GM12891 (cell line): ENCODE measurements around the gene SDC3.

Experiments used
- POLR2A ChIP-seq: IDR thresholded peaks from 2 replicates; pipeline ENCODE4 v1.6.1; 2011; ENCODE audit warnings: low read depth, low read length, control low read depth
- POLR2AphosphoS5 ChIP-seq: IDR thresholded peaks from 2 replicates; pipeline ENCODE4 v1.6.1; 2011; ENCODE audit warnings: low read depth, low read length, control low read depth
- POU2F2 ChIP-seq: IDR thresholded peaks from 2 replicates; pipeline ENCODE4 v1.6.1; 2011; ENCODE audit warnings: low read depth, mild to moderate bottlenecking, control low read depth, low read length, moderate library complexity
- TAF1 ChIP-seq: IDR thresholded peaks from 2 replicates; pipeline ENCODE4 v1.6.1; 2011; ENCODE audit warnings: low read depth, low read length, control low read depth

DNA sequence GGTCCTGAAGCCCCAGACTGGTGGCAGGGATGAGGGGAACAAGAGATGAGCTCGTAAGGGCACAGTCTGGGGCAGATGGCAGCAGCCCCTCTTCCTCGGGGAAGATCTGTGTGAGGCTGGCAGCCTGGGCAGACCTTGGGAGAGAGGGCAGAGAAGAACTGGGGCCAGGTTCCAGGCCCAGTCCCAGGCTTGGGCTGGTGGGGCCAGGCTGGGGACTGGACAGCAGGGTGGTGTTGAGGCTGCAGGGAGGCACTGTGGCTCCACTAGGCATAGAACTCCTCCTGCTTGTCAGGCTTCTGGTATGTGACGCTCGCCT, 35.7 kb downstream of the SDC3 start:
- TF ChIP-seq POLR2AphosphoS5, result no peak
- TF ChIP-seq POLR2A, result no peak
- no peak for TF ChIP-seq POU2F2
- no peak for TF ChIP-seq TAF1
